Kidney capillary endothelial cell (primary cell): ENCODE results near the gene ANO2.
"Not testable (repeated sequence)": the region's sequence is repeated elsewhere in the genome, so short reads cannot be mapped to it uniquely, and the experiment has no call there.

Experiments used
- DNase-seq: peaks from one replicate; pipeline ENCODE4 v3.0.0-alpha.2; 2018; ENCODE audit warnings: low spot score

ANO2 gene

GRCh38 chr12:5818877-5819276, 126.2 kb downstream of the ANO2 start:
- not testable (repeated sequence) for DNase-seq

GRCh38 chr12:5817246-5817645, 127.8 kb downstream of the ANO2 start:
- DNase-seq = no peak

- no peak for DNase-seq
Observed at GRCh38 chr12:5809586-5809985, 135.5 kb downstream of the ANO2 start.

GRCh38 chr12:5808981-5809380, 136.1 kb downstream of the ANO2 start:
- DNase-seq = no peak

- DNase-seq = no peak
Observed at GRCh38 chr12:5807514-5808219, 137.4 kb downstream of the ANO2 start.

GRCh38 chr12:5807090-5807414, 138.0 kb downstream of the ANO2 start:
- no peak for DNase-seq

- no peak for DNase-seq
Observed at GRCh38 chr12:5806371-5807089, 138.5 kb downstream of the ANO2 start.

GRCh38 chr12:5803532-5803931, 141.5 kb downstream of the ANO2 start:
- no peak for DNase-seq

- no peak for DNase-seq
Observed at GRCh38 chr12:5798242-5799015, 146.6 kb downstream of the ANO2 start.

- no peak for DNase-seq
Observed at GRCh38 chr12:5797661-5798060, 147.4 kb downstream of the ANO2 start.

- DNase-seq = no peak
Observed at GRCh38 chr12:5796959-5797225, 148.2 kb downstream of the ANO2 start.

GRCh38 chr12:5796171-5796958, 148.7 kb downstream of the ANO2 start:
- DNase-seq = peak; percentile 15

- DNase-seq = no peak
Observed at GRCh38 chr12:5794156-5794555, 150.9 kb downstream of the ANO2 start.

- DNase-seq = no peak
Observed at GRCh38 chr12:5792343-5792742, 152.7 kb downstream of the ANO2 start.

GRCh38 chr12:5789469-5789968, 155.5 kb downstream of the ANO2 start:
- no peak for DNase-seq

- DNase-seq = no peak
Observed at GRCh38 chr12:5787828-5788227, 157.2 kb downstream of the ANO2 start.

- DNase-seq = no peak
Observed at GRCh38 chr12:5785601-5786000, 159.5 kb downstream of the ANO2 start.

GRCh38 chr12:5784462-5785130, 160.5 kb downstream of the ANO2 start:
- no peak for DNase-seq

GRCh38 chr12:5783289-5783920, 161.7 kb downstream of the ANO2 start:
- DNase-seq = no peak

GRCh38 chr12:5780536-5780935, 164.5 kb downstream of the ANO2 start:
- no peak for DNase-seq

- DNase-seq = no peak
Observed at GRCh38 chr12:5779401-5779800, 165.7 kb downstream of the ANO2 start.
